H9 (cell line): Measurements from ENCODE around the gene CPNE7. TPM values are rescaled to one million over a fixed set of nuclear protein-coding genes. Genes with fewer than 3 reads are reported as not detected.

Experiments
- DNase-seq: peaks from one replicate; pipeline ENCODE4 v3.0.0-alpha.2; 2017
- H2AFZ ChIP-seq: one replicate; pipeline ENCODE4 v1.6.1; 2013; ENCODE audit warnings: mild to moderate bottlenecking, low read length, control low read depth, moderate library complexity
- H2AK5ac ChIP-seq: 2 replicates; pipeline ENCODE4 v1.6.1; 2013; ENCODE audit warnings: low read length, control low read depth, mixed read lengths; ENCODE audit not compliant: insufficient read length
- H2BK120ac ChIP-seq: one replicate; pipeline ENCODE4 v1.6.1; 2013; ENCODE audit warnings: low read depth, mild to moderate bottlenecking, low read length, control low read depth, inconsistent platforms; ENCODE audit not compliant: poor library complexity, severe bottlenecking
- H2BK12ac ChIP-seq: 2 replicates; pipeline ENCODE4 v1.6.1; 2013; ENCODE audit warnings: low read length, control low read depth, mixed read lengths, low read depth; ENCODE audit not compliant: insufficient read length
- H2BK15ac ChIP-seq: 2 replicates; pipeline ENCODE4 v1.6.1; 2013; ENCODE audit warnings: low read depth, low read length, control low read depth
- H2BK20ac ChIP-seq: one replicate; pipeline ENCODE4 v1.6.1; 2013; ENCODE audit warnings: low read depth, mild to moderate bottlenecking, low read length, control low read depth, inconsistent platforms; ENCODE audit not compliant: poor library complexity, severe bottlenecking
- H2BK5ac ChIP-seq: 2 replicates; pipeline ENCODE4 v1.6.1; 2013; ENCODE audit warnings: low read length, control low read depth, mixed read lengths; ENCODE audit not compliant: insufficient read length
- H3K14ac ChIP-seq: 2 replicates; pipeline ENCODE4 v1.6.1; 2013; ENCODE audit warnings: low read length, control low read depth; ENCODE audit not compliant: insufficient read depth
- H3K18ac ChIP-seq: 2 replicates; pipeline ENCODE4 v1.6.1; 2013; ENCODE audit warnings: low read depth, mild to moderate bottlenecking, mixed read lengths, low read length, control low read depth; ENCODE audit not compliant: insufficient read length
- H3K23ac ChIP-seq: 2 replicates; pipeline ENCODE4 v1.6.1; 2013; ENCODE audit warnings: low read length, control low read depth, mixed read lengths, low read depth; ENCODE audit not compliant: insufficient read length
- H3K23me2 ChIP-seq: 2 replicates; pipeline ENCODE4 v1.6.1; 2013; ENCODE audit warnings: low read depth, mild to moderate bottlenecking, mixed read lengths, low read length, control low read depth; ENCODE audit not compliant: insufficient read length, poor library complexity, severe bottlenecking
- H3K27ac ChIP-seq: 2 replicates; pipeline ENCODE4 v1.5.1; 2013; ENCODE audit warnings: low read length, control low read depth, mixed read lengths, low read depth; ENCODE audit not compliant: insufficient read length
- H3K27me3 ChIP-seq: 2 replicates; pipeline ENCODE4 v1.6.1; 2013; ENCODE audit warnings: low read length, control low read depth, inconsistent platforms; ENCODE audit not compliant: insufficient read depth
- H3K4ac ChIP-seq: 2 replicates; pipeline ENCODE4 v1.6.1; 2013; ENCODE audit warnings: low read depth, mild to moderate bottlenecking, control low read depth, inconsistent platforms, low read length, moderate library complexity
- H3K4me1 ChIP-seq: 2 replicates; pipeline ENCODE4 v1.6.1; 2013; ENCODE audit warnings: low read length, control low read depth, inconsistent platforms; ENCODE audit not compliant: insufficient read depth
- H3K4me2 ChIP-seq: 2 replicates; pipeline ENCODE4 v1.6.1; 2013; ENCODE audit warnings: low read length, control low read depth, mixed read lengths; ENCODE audit not compliant: insufficient read length, insufficient read depth
- H3K56ac ChIP-seq: 2 replicates; pipeline ENCODE4 v1.6.1; 2013; ENCODE audit warnings: low read depth, mild to moderate bottlenecking, mixed read lengths, low read length, control low read depth; ENCODE audit not compliant: insufficient read length
- H3K79me1 ChIP-seq: 2 replicates; pipeline ENCODE4 v1.6.1; 2013; ENCODE audit warnings: low read depth, mild to moderate bottlenecking, moderate library complexity, low read length, control low read depth, inconsistent platforms; ENCODE audit not compliant: insufficient read depth, poor library complexity, severe bottlenecking
- H3K79me2 ChIP-seq: 2 replicates; pipeline ENCODE4 v1.6.1; 2013; ENCODE audit warnings: low read length, control low read depth, inconsistent platforms; ENCODE audit not compliant: insufficient read depth
- H3K9ac ChIP-seq: 2 replicates; pipeline ENCODE4 v1.6.1; 2013; ENCODE audit warnings: low read length, control low read depth, mixed read lengths; ENCODE audit not compliant: insufficient read length; ENCODE audit errors: extremely low read depth
- H3K9me3 ChIP-seq: one replicate; pipeline ENCODE4 v1.6.1; 2013; ENCODE audit warnings: low read depth, low read length, inconsistent platforms; ENCODE audit not compliant: control insufficient read depth
- H3T11ph ChIP-seq: one replicate; pipeline ENCODE4 v1.6.1; 2013; ENCODE audit warnings: mild to moderate bottlenecking, low read length, control low read depth, inconsistent platforms
- H4K20me1 ChIP-seq: one replicate; pipeline ENCODE4 v1.6.1; 2013; ENCODE audit not compliant: control insufficient read depth, insufficient read length, insufficient read depth
- H4K5ac ChIP-seq: 2 replicates; pipeline ENCODE4 v1.6.1; 2013; ENCODE audit warnings: low read depth, mild to moderate bottlenecking, mixed read lengths, low read length, control low read depth; ENCODE audit not compliant: insufficient read length
- H4K8ac ChIP-seq: replicated peaks from 2 replicates; pipeline ENCODE4 v1.6.1; 2013; ENCODE audit warnings: low read length, control low read depth, mixed read lengths, low read depth; ENCODE audit not compliant: insufficient read length
- H4K91ac ChIP-seq: 2 replicates; pipeline ENCODE4 v1.6.1; 2013; ENCODE audit warnings: low read depth, mild to moderate bottlenecking, moderate library complexity, mixed read lengths, low read length, control low read depth; ENCODE audit not compliant: insufficient read length
- H3K27ac Mint-ChIP-seq, 3 experiments: 2 replicates in 2 of 3; 3 replicates in 1 of 3; pipeline ENCODE4 v1.8.0; 2020 to 2021; ENCODE audit warnings: mixed read lengths in 3 of 3, mild to moderate bottlenecking in 1 of 3, moderate library complexity in 1 of 3
- H3K27me3 Mint-ChIP-seq: 2 replicates; pipeline ENCODE4 v1.8.0; 2021; ENCODE audit warnings: low read depth, mild to moderate bottlenecking, moderate library complexity, mixed read lengths
- H3K36me3 Mint-ChIP-seq, 3 experiments: 2 replicates in 2 of 3; 3 replicates in 1 of 3; pipeline ENCODE4 v1.8.0; 2020 to 2021; ENCODE audit warnings: low read depth in 3 of 3, mixed read lengths in 3 of 3; ENCODE audit not compliant: insufficient read depth in 1 of 3
- H3K4me1 Mint-ChIP-seq, 2 experiments: 2 replicates each; pipeline ENCODE4 v1.8.0; 2020; ENCODE audit warnings: mixed read lengths in 2 of 2
- H3K4me3 Mint-ChIP-seq, 2 experiments: 2 replicates in 1 of 2; 3 replicates in 1 of 2; pipeline ENCODE4 v1.8.0; 2020 to 2021; ENCODE audit warnings: mild to moderate bottlenecking in 2 of 2, mixed read lengths in 2 of 2, moderate library complexity in 1 of 2
- H3K9me3 Mint-ChIP-seq, 2 experiments: 2 replicates in 1 of 2; 3 replicates in 1 of 2; pipeline ENCODE4 v1.8.0; 2020; ENCODE audit warnings: mild to moderate bottlenecking in 2 of 2, mixed read lengths in 2 of 2, moderate library complexity in 1 of 2
- CTCF ChIP-seq: fragments of 200-600 bp; sonication (generic); conservative IDR thresholded peaks from 3 replicates; pipeline ENCODE4 v1.8.0; 2021; ENCODE audit warnings: antibody characterized with exemption, mild to moderate bottlenecking
- WGBS: extraction: QIAGEN DNeasy Blood & Tissue Kit; methylation state at CpG from one replicate; pipeline ENCODE4 v1.1.7; 2013; ENCODE audit warnings: missing lambda C conversion rate, low lambda C conversion rate, mixed read lengths; ENCODE audit not compliant: insufficient read length; ENCODE audit errors: extremely low coverage; 5-methylcytosine and 5-hydroxymethylcytosine counted together
- total RNA-seq: library from RNA; stranded (reverse); gene quantifications from 2 replicates; pipeline ENCODE4 v1.2.1, GENCODE V29; 2021

The CPNE7 gene
- total RNA-seq, 1 experiment from 2014 or later: 23.4 TPM

DNA sequence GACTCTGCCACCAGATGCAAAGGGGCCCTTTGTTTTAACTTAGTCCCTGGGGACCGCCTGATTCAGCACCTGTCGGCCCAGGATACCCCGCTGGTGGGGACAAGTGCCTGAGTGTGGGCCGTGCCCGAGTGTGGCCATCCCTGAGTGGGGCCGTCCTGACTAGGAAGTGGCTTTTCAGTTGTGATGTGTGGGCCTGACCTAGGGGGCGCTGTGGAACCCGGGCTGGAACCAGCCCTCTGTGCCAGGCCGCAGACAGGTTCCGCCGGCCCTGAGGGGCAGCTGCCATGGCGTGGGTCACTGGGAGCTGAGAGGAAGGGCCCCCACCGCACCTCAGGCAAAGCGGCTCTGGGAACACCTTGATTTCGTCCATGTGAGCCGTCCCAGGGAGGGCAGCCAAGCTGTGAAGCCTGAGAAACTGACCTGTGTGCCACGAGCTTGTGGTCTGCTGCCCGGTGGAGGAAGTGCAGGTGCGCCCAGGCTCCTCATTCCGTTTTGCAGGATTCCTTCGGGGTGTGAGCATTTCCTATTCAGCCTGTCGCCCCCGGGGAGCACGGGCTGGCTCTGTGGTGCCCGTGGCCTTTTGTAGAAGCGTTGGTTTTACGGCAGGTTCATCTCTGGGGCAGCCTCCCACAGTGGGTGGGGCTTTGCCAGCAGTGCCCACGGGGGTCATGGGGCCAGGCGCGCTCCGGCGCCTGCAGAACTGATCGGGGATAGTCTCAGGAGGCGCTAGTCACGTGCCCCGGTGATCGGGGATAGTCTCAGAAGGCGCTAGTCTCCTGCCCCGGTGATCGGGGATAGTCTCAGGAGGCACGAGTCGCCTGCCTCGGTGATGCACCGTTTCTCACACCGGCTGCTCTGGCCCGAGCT lies 9.8 kb upstream of the CPNE7 start:
- H2AK5ac ChIP-seq: no peak overlapping the region
- peaks cover 7% of the 10 kb centered on the region for H3K27me3 Mint-ChIP-seq
- H3K18ac ChIP-seq: no peak overlapping the region
- H3K4me1 ChIP-seq: no peaks in the 10 kb centered on the region; the same call in 1 of the 2 replicates
- H3K27ac Mint-ChIP-seq: peak overlapping the region; percentile 74 to 99 (median 95); a peak in 5 of 7 replicates
- peak overlapping the region; percentile 97 for H3K4me2 ChIP-seq
- peaks cover 10% of the 10 kb centered on the region; the same call in 1 of the 2 replicates for H3K79me2 ChIP-seq
- H4K8ac ChIP-seq: no peak overlapping the region
- no peak overlapping the region for H4K91ac ChIP-seq
- TF ChIP-seq CTCF: peak; percentile 89
- H4K5ac ChIP-seq: no peak overlapping the region
- H3K56ac ChIP-seq: no peak overlapping the region
- H3K4me1 Mint-ChIP-seq: peaks cover 42 to 43% of the 10 kb centered on the region in 2 experiments
- H2BK12ac ChIP-seq: no peak overlapping the region
- peak overlapping the region; percentile 96 for H3K4me3 Mint-ChIP-seq
- no peak overlapping the region for H3K23ac ChIP-seq
- no peak overlapping the region for H2BK120ac ChIP-seq
- H3K14ac ChIP-seq: peak overlapping the region; percentile 3; the same call in 1 of the 2 replicates
- H3K4ac ChIP-seq: no peak overlapping the region
- no peaks in the 10 kb centered on the region for H3K9me3 ChIP-seq
- no peak overlapping the region for H2AFZ ChIP-seq
- H2BK15ac ChIP-seq: no peak overlapping the region
- peaks cover 4% of the 10 kb centered on the region for H4K20me1 ChIP-seq
- H3K27ac ChIP-seq: no peak overlapping the region
- no CpG with 5 or more reads among the region's 46 CpGs for WGBS
- no peak overlapping the region for H3T11ph ChIP-seq
- H2BK20ac ChIP-seq: no peak overlapping the region
- peaks cover 6% of the 10 kb centered on the region for H3K79me1 ChIP-seq
- H3K9ac ChIP-seq: no peak overlapping the region
- no peak overlapping the region for H2BK5ac ChIP-seq
- DNase-seq: peak; percentile 85
- peaks cover 26 to 45% (median 32%) of the 10 kb centered on the region in 3 experiments for H3K36me3 Mint-ChIP-seq
- H3K9me3 Mint-ChIP-seq: no peaks in the 10 kb centered on the region; a peak in 1 of 5 replicates
- H3K23me2 ChIP-seq: peaks cover 19% of the 10 kb centered on the region
- H3K27me3 ChIP-seq: no peaks in the 10 kb centered on the region
